Cardiac fibroblast (primary cell): Measurements from ENCODE around the gene PALLD.
A peak's percentile ranks its signal among the peaks of the same experiment; 100 is the strongest.

ENCODE experiments used
- DNase-seq, 2 donors: peaks; one replicate each; pipeline versions ENCODE4 v3.0.0 to v3.0.0-alpha.2; 2010; ENCODE audit warnings: low read depth in 2 of 2
- H3K4me3 ChIP-seq, 2 donors: replicated peaks in 1 of 2; 1 replicate in 1 of 2; 2 replicates in 1 of 2; pipeline ENCODE4 v1.5.1; 2011; ENCODE audit warnings: low read depth in 2 of 2, low read length in 2 of 2, mild to moderate bottlenecking in 2 of 2, moderate library complexity in 1 of 2
- TF ChIP-seq, protein P1 (sequence below): IDR thresholded peaks from one replicate; pipeline ENCODE4 v1.5.1; 2011; ENCODE audit warnings: low read depth, mild to moderate bottlenecking, low read length, inconsistent platforms

Gene PALLD

DNA sequence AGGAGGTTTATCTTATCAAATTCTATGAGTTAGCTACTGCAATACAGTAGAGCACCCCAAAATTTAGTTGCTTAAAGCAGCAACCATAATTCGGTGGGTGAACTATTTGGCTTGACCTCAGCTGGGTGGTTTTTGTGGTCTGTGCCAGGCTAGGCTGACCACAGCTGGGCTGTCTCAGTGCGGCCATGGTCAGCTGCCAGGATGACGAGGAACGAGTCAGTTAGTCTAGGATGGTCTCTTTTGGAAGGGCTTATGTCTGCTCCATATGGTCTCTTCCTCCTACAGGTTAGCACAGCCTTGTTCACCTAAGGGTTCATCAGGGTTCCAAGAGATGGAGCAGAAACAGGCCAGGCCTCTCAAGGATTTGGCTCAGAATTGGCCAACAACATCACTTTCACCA is 210.4 kb downstream of the PALLD start:
- no peak overlapping the region for H3K4me3 ChIP-seq
- no peak for DNase-seq
- TF ChIP-seq, protein P1, sequence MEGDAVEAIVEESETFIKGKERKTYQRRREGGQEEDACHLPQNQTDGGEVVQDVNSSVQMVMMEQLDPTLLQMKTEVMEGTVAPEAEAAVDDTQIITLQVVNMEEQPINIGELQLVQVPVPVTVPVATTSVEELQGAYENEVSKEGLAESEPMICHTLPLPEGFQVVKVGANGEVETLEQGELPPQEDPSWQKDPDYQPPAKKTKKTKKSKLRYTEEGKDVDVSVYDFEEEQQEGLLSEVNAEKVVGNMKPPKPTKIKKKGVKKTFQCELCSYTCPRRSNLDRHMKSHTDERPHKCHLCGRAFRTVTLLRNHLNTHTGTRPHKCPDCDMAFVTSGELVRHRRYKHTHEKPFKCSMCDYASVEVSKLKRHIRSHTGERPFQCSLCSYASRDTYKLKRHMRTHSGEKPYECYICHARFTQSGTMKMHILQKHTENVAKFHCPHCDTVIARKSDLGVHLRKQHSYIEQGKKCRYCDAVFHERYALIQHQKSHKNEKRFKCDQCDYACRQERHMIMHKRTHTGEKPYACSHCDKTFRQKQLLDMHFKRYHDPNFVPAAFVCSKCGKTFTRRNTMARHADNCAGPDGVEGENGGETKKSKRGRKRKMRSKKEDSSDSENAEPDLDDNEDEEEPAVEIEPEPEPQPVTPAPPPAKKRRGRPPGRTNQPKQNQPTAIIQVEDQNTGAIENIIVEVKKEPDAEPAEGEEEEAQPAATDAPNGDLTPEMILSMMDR = no peak

DNA sequence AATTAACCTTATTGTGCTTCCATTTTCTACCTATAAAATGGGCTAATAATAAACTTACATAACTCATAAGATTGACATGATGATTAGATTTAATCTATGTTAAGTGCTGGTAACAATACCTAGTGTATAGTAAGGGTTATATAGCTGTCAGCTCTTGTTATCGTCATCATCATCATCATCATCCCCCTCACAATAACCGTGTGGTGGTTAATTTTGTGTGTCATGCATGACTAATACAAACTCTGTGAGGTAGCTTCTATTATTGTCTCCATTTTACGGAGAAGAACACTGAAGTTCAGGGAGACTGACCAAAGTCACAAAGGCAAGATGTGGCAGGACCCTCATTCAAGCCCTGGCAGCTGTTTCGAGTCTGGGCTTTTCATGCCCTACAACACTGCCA is 211.3 kb downstream of the PALLD start:
- TF ChIP-seq, protein P1 = no peak
- DNase-seq = peak in 1 of 2 donors; percentile 49
- no peak overlapping the region for H3K4me3 ChIP-seq

DNA sequence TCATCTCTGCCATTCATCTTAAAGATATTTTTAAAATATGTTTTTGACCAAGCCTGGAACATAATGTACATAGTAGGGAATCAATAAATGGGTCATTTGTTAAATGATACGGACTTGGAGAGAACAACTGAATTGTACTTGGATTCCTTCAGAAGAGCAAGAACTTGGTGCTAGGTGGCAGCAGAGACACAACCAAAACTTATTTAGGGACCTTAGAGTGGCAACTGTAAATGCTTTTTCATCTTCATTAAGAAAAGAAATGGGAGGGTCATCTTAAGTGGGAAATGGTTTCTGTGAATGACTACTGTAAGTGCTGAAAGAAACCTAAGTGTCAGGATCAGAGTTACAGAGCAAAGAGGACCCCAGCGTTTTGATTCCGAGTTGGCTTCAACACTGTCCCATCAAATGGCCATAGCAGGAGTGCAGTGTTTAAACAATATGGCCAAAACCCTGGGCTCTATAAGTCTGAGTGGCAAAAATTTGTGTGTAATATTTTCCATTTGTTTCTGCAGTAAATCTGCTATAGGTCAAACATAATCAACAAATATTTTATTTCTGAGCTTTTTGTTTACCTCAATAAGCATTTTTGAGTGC is 213.6 kb downstream of the PALLD start:
- H3K4me3 ChIP-seq = no peak overlapping the region
- TF ChIP-seq, protein P1 = peak; percentile 61
- peak; percentile 83 to 86 for DNase-seq

DNA sequence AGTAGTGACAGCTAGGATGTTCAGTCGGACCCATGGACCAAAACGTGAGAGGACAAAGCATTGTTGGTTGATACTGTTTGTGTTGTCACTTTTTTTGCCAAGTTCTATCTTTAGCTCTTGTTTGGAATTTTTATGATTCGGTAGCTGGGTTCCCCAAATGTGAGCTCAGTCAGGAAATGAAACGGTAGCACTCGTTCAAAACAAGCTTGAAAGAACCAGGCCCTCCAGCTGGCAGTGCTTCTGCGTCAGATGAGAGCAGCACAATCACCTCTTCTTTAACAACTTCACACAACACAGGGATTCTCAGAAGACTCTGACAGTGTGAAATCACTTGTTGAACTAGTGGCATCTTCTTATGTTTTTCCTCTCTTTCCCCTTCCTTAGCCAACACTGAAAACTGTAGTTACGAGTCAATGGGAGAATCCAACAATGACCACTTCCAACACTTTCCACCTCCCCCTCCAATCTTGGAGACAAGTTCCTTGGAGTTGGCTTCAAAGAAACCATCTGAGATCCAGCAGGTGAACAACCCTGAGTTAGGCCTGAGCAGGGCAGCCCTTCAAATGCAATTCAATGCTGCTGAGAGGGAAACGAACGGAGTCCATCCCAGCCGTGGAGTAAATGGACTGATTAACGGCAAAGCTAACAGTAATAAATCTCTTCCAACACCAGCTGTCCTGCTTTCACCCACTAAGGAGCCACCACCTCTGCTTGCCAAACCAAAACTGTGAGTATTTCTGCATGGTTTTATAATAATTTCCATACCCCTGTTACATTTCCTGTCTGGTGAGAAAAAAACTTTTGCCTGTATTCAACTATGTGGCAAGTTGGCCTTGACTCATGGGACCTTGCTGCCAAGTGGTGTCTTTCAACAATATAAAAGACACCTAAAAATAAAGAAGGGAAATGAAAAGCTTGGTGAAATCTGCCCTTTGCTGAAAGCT is 214.6 kb downstream of the PALLD start:
- no peak overlapping the region for H3K4me3 ChIP-seq
- DNase-seq = peak; percentile 78 to 84
- TF ChIP-seq, protein P1 = no peak

DNA sequence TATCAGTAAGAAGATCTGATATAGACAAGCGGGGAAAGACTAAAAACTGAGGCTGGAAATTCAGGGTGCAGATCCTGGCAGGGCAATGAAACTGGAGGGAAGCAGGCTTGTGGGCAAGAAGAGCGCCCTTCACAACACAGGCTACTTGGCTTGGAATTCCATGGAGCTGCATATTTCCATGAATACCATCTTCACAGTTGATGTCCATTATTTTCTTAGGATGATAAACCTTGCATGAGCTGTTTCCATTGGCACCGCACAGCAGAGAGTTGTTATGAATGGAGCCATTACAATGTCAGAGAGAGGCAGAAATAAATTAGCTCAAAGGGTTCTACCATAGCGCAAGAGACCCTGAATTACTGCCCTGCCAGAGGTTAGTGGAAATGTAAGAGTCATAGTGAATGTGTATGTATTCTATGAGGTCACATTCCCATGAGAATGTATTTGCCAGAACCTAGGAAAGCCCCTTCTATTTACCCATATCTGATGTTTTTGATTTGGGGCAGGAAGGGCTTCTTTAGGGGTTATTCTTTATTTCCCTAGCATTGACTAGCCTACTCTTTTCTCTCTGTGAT is 215.6 kb downstream of the PALLD start:
- DNase-seq = no peak
- no peak overlapping the region for H3K4me3 ChIP-seq
- TF ChIP-seq, protein P1 = no peak

DNA sequence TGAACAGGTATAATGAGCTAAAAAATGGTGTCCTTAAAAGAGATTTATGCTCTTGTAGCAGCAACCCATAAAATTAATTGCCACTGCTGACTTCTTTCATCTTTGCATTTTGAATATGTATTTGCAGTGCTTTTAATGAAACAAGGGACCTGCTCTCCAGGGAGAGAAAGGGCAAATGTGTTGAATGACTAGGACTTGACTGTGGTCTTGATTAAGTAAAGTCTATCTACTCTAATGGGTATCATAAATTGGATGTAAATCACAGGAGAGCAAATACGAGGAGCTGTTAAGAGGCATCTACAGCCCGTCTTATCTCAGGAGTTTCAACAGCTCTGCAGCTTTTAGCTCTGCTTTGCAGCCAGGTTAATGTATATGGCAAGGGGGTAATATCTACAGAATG is 216.4 kb downstream of the PALLD start:
- DNase-seq = no peak
- TF ChIP-seq, protein P1 = no peak
- no peak overlapping the region for H3K4me3 ChIP-seq
